ENCODE results near the gene GNG7.

DNA sequence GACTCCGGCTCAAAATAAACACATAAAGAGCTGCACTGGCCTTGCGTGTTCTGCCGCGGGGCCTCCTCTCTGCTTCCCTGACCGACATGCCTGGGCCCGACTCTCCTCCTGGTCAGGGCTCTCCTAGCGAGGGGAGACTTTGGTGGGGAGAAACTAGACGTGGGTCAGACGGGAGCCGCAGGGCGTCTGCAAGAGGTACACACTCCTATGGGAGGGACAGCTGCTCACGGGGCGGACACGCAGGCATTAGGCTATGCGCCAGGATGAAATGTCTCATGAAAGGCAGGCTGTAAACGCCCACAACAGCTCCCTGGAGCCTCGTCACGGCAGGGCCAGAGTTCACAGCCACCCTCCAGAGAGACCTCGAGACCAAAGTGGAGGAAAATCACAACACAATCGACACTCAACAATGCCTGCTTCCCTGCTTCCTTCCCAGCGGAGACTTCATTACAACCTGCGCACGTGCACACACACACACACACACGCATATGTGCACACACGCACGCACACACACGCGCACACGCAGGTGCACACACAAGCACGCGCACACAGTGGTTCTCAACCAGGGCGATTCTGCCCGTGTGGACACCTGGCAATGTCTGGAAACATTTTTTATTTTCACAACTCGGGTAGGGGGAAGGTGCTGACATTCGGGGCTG, 31.6 kb upstream of the GNG7 start:
- TF ChIP-seq, protein P1, sequence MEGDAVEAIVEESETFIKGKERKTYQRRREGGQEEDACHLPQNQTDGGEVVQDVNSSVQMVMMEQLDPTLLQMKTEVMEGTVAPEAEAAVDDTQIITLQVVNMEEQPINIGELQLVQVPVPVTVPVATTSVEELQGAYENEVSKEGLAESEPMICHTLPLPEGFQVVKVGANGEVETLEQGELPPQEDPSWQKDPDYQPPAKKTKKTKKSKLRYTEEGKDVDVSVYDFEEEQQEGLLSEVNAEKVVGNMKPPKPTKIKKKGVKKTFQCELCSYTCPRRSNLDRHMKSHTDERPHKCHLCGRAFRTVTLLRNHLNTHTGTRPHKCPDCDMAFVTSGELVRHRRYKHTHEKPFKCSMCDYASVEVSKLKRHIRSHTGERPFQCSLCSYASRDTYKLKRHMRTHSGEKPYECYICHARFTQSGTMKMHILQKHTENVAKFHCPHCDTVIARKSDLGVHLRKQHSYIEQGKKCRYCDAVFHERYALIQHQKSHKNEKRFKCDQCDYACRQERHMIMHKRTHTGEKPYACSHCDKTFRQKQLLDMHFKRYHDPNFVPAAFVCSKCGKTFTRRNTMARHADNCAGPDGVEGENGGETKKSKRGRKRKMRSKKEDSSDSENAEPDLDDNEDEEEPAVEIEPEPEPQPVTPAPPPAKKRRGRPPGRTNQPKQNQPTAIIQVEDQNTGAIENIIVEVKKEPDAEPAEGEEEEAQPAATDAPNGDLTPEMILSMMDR (conservative IDR thresholded peaks at IDR 0.05 in 1 of 2, IDR thresholded peaks at IDR 0.05 in 1 of 2; ENCODE audit: extremely low read depth in 1 of 2, insufficient read depth in 1 of 2, low read depth in 1 of 2, low read length in 2 of 2), result no peak
- no peak for TF ChIP-seq EZH2 (IDR thresholded peaks at IDR 0.05; ENCODE audit: borderline replicate concordance, low read length)

Measured in mammary epithelial cell (primary cell).